OCI-LY3 (cell line): ENCODE data around the gene OLA1.

Experiments used
- H2AFZ ChIP-seq: fragments of 200-600, 300-600 bp; shearing (Covaris generic); 2 replicates; pipeline ENCODE4 v1.6.0; 2014; ENCODE audit warnings: antibody characterized with exemption, low read depth, low read length
- H3K27ac ChIP-seq: fragments of 200-600, 300-600 bp; sonication (generic); 2 replicates; pipeline ENCODE4 v1.5.1; 2014; ENCODE audit warnings: mild to moderate bottlenecking, low read length, moderate library complexity, mixed read lengths
- H3K27me3 ChIP-seq: fragments of 200-600, 300-600 bp; sonication (generic); 2 replicates; pipeline ENCODE4 v1.6.1; 2014; ENCODE audit warnings: low read depth, low read length, mixed read lengths
- H3K36me3 ChIP-seq: fragments of 200-600, 300-600 bp; sonication (generic); replicated peaks from 2 replicates; pipeline ENCODE3; 2014; ENCODE audit warnings: low read depth, low read length, mixed read lengths
- H3K4me1 ChIP-seq: fragments of 300-600, 200-600 bp; sonication (generic); 2 replicates; pipeline ENCODE4 v1.6.1; 2014; ENCODE audit warnings: low read length, mixed read lengths
- H3K4me2 ChIP-seq: fragments of 200-600, 300-600 bp; sonication (generic); 2 replicates; pipeline ENCODE4 v1.6.1; 2014; ENCODE audit warnings: low read length, mixed read lengths
- H3K4me3 ChIP-seq: fragments of 300-600, 200-600 bp; sonication (generic); 2 replicates; pipeline ENCODE4 v1.5.1; 2014; ENCODE audit warnings: antibody characterized with exemption, mild to moderate bottlenecking, low read length, moderate library complexity
- H3K79me2 ChIP-seq: fragments of 300-600, 200-600 bp; shearing (Covaris generic); 2 replicates; pipeline ENCODE4 v1.6.1; 2014; ENCODE audit warnings: mild to moderate bottlenecking, low read length, mixed read lengths
- H3K9ac ChIP-seq: fragments of 300-600, 200-600 bp; shearing (Covaris generic); 2 replicates; pipeline ENCODE4 v1.6.0; 2014; ENCODE audit warnings: mild to moderate bottlenecking, low read length, moderate library complexity
- H3K9me3 ChIP-seq: fragments of 200-600, 300-600 bp; shearing (Covaris generic); 2 replicates; pipeline ENCODE4 v1.6.1; 2014; ENCODE audit warnings: low read length, mixed read lengths; ENCODE audit not compliant: insufficient read depth
- H4K20me1 ChIP-seq: fragments of 200-600, 300-600 bp; sonication (generic); 2 replicates; pipeline ENCODE4 v1.6.1; 2016; ENCODE audit warnings: low read length, mixed read lengths; ENCODE audit not compliant: insufficient read depth
- CTCF ChIP-seq: fragments of 200-600, 300-600 bp; sonication (generic); IDR thresholded peaks from 2 replicates; pipeline ENCODE4 v1.5.1; 2014; ENCODE audit warnings: antibody characterized with exemption, low read length, low read depth
- EZH2phosphoT487 ChIP-seq: fragments of 200-600 bp; shearing (Covaris generic); IDR thresholded peaks from 2 replicates; pipeline ENCODE4 v1.6.1; 2018; ENCODE audit warnings: antibody characterized with exemption, mixed run types, low read depth

The OLA1 gene

GRCh38 chr2:174094542-174094941 lies 153.8 kb downstream of the OLA1 start:
- Histone ChIP-seq H3K27me3 (no peaks in the 10 kb centered on the region), H2AFZ (no peak overlapping the region), H3K79me2 (no peaks in the 10 kb centered on the region), H3K4me1 (no peaks in the 10 kb centered on the region), H3K27ac (no peak overlapping the region), H3K4me3 (no peak overlapping the region), H3K36me3 (no peaks in the 10 kb centered on the region), H3K4me2 (no peak overlapping the region), H3K9ac (no peak overlapping the region), H3K9me3 (no peaks in the 10 kb centered on the region), H4K20me1 (no peaks in the 10 kb centered on the region)
- TF ChIP-seq EZH2phosphoT487 (no peak), CTCF (no peak)

GRCh38 chr2:174090476-174090875 lies 157.9 kb downstream of the OLA1 start:
- Histone ChIP-seq H3K36me3 (no peaks in the 10 kb centered on the region), H2AFZ (no peak overlapping the region), H3K4me2 (no peak overlapping the region), H3K4me3 (no peak overlapping the region), H3K27ac (no peak overlapping the region), H3K9me3 (no peaks in the 10 kb centered on the region), H3K79me2 (no peaks in the 10 kb centered on the region), H3K27me3 (no peaks in the 10 kb centered on the region), H3K9ac (no peak overlapping the region), H4K20me1 (no peaks in the 10 kb centered on the region), H3K4me1 (peaks cover 16% of the 10 kb centered on the region)
- TF ChIP-seq CTCF (no peak), EZH2phosphoT487 (no peak)

- Histone ChIP-seq H3K27me3 (no peaks in the 10 kb centered on the region), H3K79me2 (no peaks in the 10 kb centered on the region), H3K4me2 (no peak overlapping the region), H3K9me3 (no peaks in the 10 kb centered on the region), H2AFZ (no peak overlapping the region), H4K20me1 (no peaks in the 10 kb centered on the region), H3K4me3 (no peak overlapping the region), H3K27ac (no peak overlapping the region), H3K9ac (no peak overlapping the region), H3K36me3 (no peaks in the 10 kb centered on the region), H3K4me1 (peaks cover 16% of the 10 kb centered on the region)
- TF ChIP-seq CTCF (no peak), EZH2phosphoT487 (no peak)
These were observed 159.4 kb downstream of the OLA1 start for GRCh38 chr2:174088706-174089460.

GRCh38 chr2:174086708-174087107 lies 161.6 kb downstream of the OLA1 start:
- Histone ChIP-seq H3K36me3 (no peaks in the 10 kb centered on the region), H3K9me3 (no peaks in the 10 kb centered on the region), H3K4me1 (peaks cover 16% of the 10 kb centered on the region), H4K20me1 (no peaks in the 10 kb centered on the region), H3K27ac (no peak overlapping the region), H3K4me3 (no peak overlapping the region), H3K9ac (no peak overlapping the region), H3K27me3 (no peaks in the 10 kb centered on the region), H3K79me2 (no peaks in the 10 kb centered on the region), H3K4me2 (peak overlapping the region; percentile 33; the same call in 1 of the 2 replicates), H2AFZ (no peak overlapping the region)
- TF ChIP-seq CTCF, result no peak
- TF ChIP-seq EZH2phosphoT487, result no peak
